Parathyroid adenoma (tissue), 2 donors: ENCODE measurements around the gene NCR2.

ENCODE experiments used
- H2AFZ ChIP-seq: fragments of 300-600 bp; sonication (generic); one replicate; pipeline ENCODE4 v1.7.0; 2017; ENCODE audit warnings: antibody characterized with exemption, mild to moderate bottlenecking
- H3K27ac ChIP-seq: fragments of 300-600 bp; sonication (generic); one replicate; pipeline ENCODE4 v1.7.0; 2017
- H3K27me3 ChIP-seq: fragments of 300-600 bp; sonication (generic); one replicate; pipeline ENCODE4 v1.7.0; 2017; ENCODE audit warnings: low read length; ENCODE audit not compliant: control insufficient read depth, insufficient read depth
- H3K36me3 ChIP-seq: fragments of 300-600 bp; sonication (generic); one replicate; pipeline ENCODE4 v1.7.0; 2017; ENCODE audit warnings: low read length; ENCODE audit not compliant: control insufficient read depth, insufficient read depth
- H3K4me1 ChIP-seq: fragments of 300-600 bp; sonication (generic); one replicate; pipeline ENCODE4 v1.7.0; 2017; ENCODE audit warnings: control low read depth
- H3K4me2 ChIP-seq: fragments of 300-600 bp; sonication (generic); one replicate; pipeline ENCODE4 v1.7.0; 2017; ENCODE audit warnings: low read length
- H3K4me3 ChIP-seq: fragments of 300-600 bp; sonication (generic); one replicate; pipeline ENCODE4 v1.7.0; 2017; ENCODE audit warnings: low read depth, low read length
- H3K79me2 ChIP-seq: fragments of 300-600 bp; sonication (generic); one replicate; pipeline ENCODE4 v1.7.0; 2017; ENCODE audit warnings: control low read depth
- H3K9ac ChIP-seq: fragments of 300-600 bp; sonication (generic); one replicate; pipeline ENCODE4 v1.7.0; 2017; ENCODE audit warnings: mild to moderate bottlenecking
- H3K9me3 ChIP-seq: fragments of 300-600 bp; sonication (generic); one replicate; pipeline ENCODE4 v1.7.0; 2017; ENCODE audit warnings: low read length; ENCODE audit not compliant: control insufficient read depth
- CTCF ChIP-seq: fragments of 300-600 bp; sonication (generic); IDR thresholded peaks from one replicate; pipeline ENCODE4 v1.7.0; 2017; ENCODE audit warnings: antibody characterized with exemption, mild to moderate bottlenecking
- donor health status: primary hyperparathyroidism.

The NCR2 gene

GRCh38 chr6:41353333-41353732, 17.9 kb downstream of the NCR2 start:
- H2AFZ ChIP-seq = no peak overlapping the region
- H3K4me3 ChIP-seq = no peak overlapping the region
- no peak overlapping the region for H3K4me2 ChIP-seq
- TF ChIP-seq CTCF = no peak
- H3K27me3 ChIP-seq = no peaks in the 10 kb centered on the region
- no peaks in the 10 kb centered on the region for H3K79me2 ChIP-seq
- H3K9ac ChIP-seq = no peak overlapping the region
- H3K27ac ChIP-seq = no peak overlapping the region
- H3K36me3 ChIP-seq = no peaks in the 10 kb centered on the region
- H3K4me1 ChIP-seq = no peaks in the 10 kb centered on the region
- no peaks in the 10 kb centered on the region for H3K9me3 ChIP-seq

DNA sequence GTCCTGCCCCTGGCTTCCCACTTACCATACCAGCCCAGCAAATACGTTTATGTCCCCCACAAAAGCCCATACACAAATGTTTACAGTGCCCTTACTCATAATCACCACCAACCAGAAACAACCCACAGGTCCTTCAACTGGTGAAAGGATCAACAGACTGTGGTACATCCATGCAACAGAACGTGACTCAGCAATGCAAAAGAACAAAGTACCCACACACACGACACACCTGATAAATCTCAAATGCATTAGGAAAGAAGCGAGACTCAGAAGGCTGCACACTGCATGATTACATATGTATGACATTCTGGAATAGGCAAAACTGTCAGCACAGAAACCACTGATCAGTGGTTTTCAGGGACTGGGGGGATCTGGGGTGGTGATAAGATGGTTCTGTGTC, 20.5 kb downstream of the NCR2 start:
- no peak overlapping the region for H2AFZ ChIP-seq
- no peak overlapping the region for H3K4me3 ChIP-seq
- H3K9me3 ChIP-seq = no peaks in the 10 kb centered on the region
- no peaks in the 10 kb centered on the region for H3K79me2 ChIP-seq
- no peaks in the 10 kb centered on the region for H3K4me1 ChIP-seq
- TF ChIP-seq CTCF = no peak
- no peak overlapping the region for H3K9ac ChIP-seq
- no peak overlapping the region for H3K27ac ChIP-seq
- H3K4me2 ChIP-seq = no peak overlapping the region
- H3K27me3 ChIP-seq = no peaks in the 10 kb centered on the region
- no peaks in the 10 kb centered on the region for H3K36me3 ChIP-seq

DNA sequence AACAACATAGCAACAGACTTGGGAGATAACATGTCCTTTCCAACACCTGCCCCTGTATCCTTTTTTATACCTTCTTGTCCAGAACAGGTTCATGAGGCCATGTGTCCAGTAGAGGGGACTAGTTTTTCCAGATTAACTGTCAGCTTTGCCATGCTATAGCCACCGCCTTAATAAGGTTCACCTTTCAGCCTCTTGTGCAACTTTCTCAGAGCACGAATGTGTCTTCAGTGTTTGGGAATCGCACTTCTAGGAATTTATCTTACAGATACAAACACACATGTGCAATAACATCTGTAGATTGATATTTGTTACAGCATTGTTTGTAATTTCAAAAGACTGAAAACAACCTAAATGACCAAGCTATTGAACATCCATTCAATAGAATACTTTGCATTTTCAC, 21.4 kb downstream of the NCR2 start:
- Histone ChIP-seq H3K79me2 (no peaks in the 10 kb centered on the region), H3K27me3 (no peaks in the 10 kb centered on the region), H3K4me2 (no peak overlapping the region), H3K9ac (no peak overlapping the region), H3K27ac (no peak overlapping the region), H2AFZ (no peak overlapping the region), H3K4me1 (no peaks in the 10 kb centered on the region), H3K9me3 (no peaks in the 10 kb centered on the region), H3K36me3 (no peaks in the 10 kb centered on the region), H3K4me3 (no peak overlapping the region)
- TF ChIP-seq CTCF = no peak

DNA sequence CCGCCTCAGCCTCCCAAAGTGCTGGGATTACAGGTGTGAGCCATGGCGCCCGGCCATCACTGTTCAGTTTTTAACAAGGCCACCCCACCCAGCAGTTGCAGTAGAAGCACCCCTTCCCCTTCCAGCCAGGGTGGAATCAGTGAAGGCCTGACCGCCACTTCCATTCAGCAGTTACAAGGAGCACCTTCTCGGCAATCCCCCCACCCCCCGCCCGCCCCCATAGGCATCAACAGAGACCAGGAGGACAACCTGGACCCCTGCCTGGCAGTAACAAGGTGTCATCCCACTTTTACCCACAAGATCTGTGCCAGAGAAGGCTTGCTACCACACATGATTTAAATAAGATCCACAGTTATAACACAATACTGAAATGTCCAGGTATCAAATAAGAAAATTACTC, 23.1 kb downstream of the NCR2 start:
- Histone ChIP-seq H3K4me1 (no peaks in the 10 kb centered on the region), H3K79me2 (no peaks in the 10 kb centered on the region), H3K27ac (no peak overlapping the region), H3K36me3 (no peaks in the 10 kb centered on the region), H3K9me3 (no peaks in the 10 kb centered on the region), H3K9ac (no peak overlapping the region), H3K4me3 (no peak overlapping the region), H3K4me2 (no peak overlapping the region), H2AFZ (no peak overlapping the region), H3K27me3 (no peaks in the 10 kb centered on the region)
- TF ChIP-seq CTCF = no peak

DNA sequence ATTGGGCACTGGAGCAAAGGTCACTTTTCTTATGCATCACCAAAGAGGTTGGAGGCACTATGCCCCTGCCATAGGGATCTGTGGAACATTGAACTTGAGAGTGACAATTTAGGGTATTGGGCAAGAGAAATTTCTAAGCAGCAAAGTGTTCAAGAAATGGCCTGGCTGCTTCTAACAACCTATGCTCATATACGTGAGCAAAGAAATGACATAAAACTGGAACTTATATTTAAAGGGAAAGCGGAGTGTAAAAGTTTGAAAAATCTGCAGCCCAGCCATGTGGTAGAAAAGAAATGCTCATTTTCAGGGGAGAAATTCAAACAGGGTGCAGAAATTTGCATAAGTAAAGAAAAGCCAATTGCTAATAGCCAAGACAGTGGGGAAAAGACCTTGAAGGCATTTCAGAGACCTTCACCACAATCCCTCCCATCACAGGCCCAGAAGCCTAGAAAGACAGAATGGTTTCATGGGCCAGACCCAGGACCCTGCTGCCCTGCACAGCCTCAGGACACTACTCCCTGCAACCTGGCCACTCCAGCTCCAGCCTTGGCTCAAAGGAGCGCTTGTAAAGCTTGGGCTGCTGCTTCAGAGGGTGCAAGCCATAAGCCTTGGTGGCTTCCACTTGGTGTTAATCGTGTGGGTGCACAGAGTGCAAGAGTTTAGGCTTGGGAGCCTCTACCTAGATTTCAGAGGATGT, 24.4 kb downstream of the NCR2 start:
- TF ChIP-seq CTCF = no peak
- no peaks in the 10 kb centered on the region for H3K4me1 ChIP-seq
- H2AFZ ChIP-seq = no peak overlapping the region
- H3K9me3 ChIP-seq = no peaks in the 10 kb centered on the region
- no peak overlapping the region for H3K27ac ChIP-seq
- H3K4me3 ChIP-seq = no peak overlapping the region
- H3K27me3 ChIP-seq = no peaks in the 10 kb centered on the region
- H3K79me2 ChIP-seq = no peaks in the 10 kb centered on the region
- no peak overlapping the region for H3K9ac ChIP-seq
- H3K4me2 ChIP-seq = no peak overlapping the region
- H3K36me3 ChIP-seq = no peaks in the 10 kb centered on the region
